Measurements from ENCODE around the gene STARD10. TPM values are rescaled to one million over a fixed set of nuclear protein-coding genes. Genes with fewer than 3 reads are reported as not detected.

The STARD10 gene
- total RNA-seq, 1 donor from 2014 or later = 38.4 TPM

DNA sequence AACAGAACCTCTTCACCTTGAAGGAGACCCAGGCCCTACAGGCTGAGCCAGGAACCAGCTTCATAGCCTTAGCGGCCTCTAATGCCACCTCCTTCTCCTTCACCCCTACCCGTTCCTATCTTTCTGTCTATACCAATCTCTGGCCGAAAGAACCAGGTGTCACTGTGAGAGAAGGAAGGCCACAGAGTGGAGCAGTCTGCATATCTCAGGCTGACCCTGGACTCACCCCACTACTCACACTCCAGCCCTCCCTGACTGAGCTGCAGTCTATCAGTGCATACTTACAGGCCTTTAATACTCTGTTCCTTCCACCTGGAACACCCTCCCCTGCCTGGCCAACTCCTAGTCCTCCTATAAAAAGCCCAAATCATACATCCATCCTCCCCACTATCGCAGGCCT lies 74.3 kb downstream of the STARD10 start:
- no peaks in the 10 kb centered on the region for H3K9me3 ChIP-seq (ENCODE audit: insufficient read depth, low read depth, low read length)
- no peak overlapping the region for H3K27ac ChIP-seq (ENCODE audit: low read depth, low read length)
- peaks cover 2% of the 10 kb centered on the region for H3K36me3 ChIP-seq (ENCODE audit: insufficient read depth, low read length)
- peaks cover 67% of the 10 kb centered on the region for H4K20me1 ChIP-seq (ENCODE audit: insufficient read depth, low read length)
- H3K4me1 Mint-ChIP-seq (ENCODE audit: low read depth, unreplicated experiment) = peaks cover 34% of the 10 kb centered on the region
- DNase-seq (ENCODE audit: low read depth) = no peak
- TF ChIP-seq, protein P1, sequence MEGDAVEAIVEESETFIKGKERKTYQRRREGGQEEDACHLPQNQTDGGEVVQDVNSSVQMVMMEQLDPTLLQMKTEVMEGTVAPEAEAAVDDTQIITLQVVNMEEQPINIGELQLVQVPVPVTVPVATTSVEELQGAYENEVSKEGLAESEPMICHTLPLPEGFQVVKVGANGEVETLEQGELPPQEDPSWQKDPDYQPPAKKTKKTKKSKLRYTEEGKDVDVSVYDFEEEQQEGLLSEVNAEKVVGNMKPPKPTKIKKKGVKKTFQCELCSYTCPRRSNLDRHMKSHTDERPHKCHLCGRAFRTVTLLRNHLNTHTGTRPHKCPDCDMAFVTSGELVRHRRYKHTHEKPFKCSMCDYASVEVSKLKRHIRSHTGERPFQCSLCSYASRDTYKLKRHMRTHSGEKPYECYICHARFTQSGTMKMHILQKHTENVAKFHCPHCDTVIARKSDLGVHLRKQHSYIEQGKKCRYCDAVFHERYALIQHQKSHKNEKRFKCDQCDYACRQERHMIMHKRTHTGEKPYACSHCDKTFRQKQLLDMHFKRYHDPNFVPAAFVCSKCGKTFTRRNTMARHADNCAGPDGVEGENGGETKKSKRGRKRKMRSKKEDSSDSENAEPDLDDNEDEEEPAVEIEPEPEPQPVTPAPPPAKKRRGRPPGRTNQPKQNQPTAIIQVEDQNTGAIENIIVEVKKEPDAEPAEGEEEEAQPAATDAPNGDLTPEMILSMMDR (IDR thresholded peaks at IDR 0.05; ENCODE audit: insufficient read depth, low read depth, low read length) = no peak
- TF ChIP-seq EZH2 (IDR thresholded peaks at IDR 0.05; ENCODE audit: insufficient read depth, low read length) = no peak
- H3K9ac ChIP-seq (ENCODE audit: low read length) = peak overlapping the region; percentile 22
- H2AFZ ChIP-seq (ENCODE audit: low read depth, low read length) = no peak overlapping the region
- H3K4me2 ChIP-seq (ENCODE audit: low read length) = peak overlapping the region; percentile 92
- no peak overlapping the region for H3K27ac Mint-ChIP-seq (ENCODE audit: unreplicated experiment)
- H3K27me3 Mint-ChIP-seq (ENCODE audit: low read depth, unreplicated experiment) = peaks cover 2% of the 10 kb centered on the region
- no peak for FAIRE-seq
- peaks cover 7% of the 10 kb centered on the region for H3K36me3 Mint-ChIP-seq (ENCODE audit: low read depth, unreplicated experiment)
- H3K27me3 ChIP-seq (ENCODE audit: insufficient read depth, low read length) = no peaks in the 10 kb centered on the region
- no peak overlapping the region for H3K4me3 Mint-ChIP-seq (ENCODE audit: unreplicated experiment)
- H3K4me3 ChIP-seq (ENCODE audit: insufficient read depth, low read depth, low read length) = no peak overlapping the region
- H3K9me3 Mint-ChIP-seq (ENCODE audit: unreplicated experiment) = no peaks in the 10 kb centered on the region
- peaks cover 33% of the 10 kb centered on the region for H3K4me1 ChIP-seq (ENCODE audit: insufficient read depth, low read length)
- H3K79me2 ChIP-seq (ENCODE audit: insufficient read depth, low read length) = peaks cover 78% of the 10 kb centered on the region

DNA sequence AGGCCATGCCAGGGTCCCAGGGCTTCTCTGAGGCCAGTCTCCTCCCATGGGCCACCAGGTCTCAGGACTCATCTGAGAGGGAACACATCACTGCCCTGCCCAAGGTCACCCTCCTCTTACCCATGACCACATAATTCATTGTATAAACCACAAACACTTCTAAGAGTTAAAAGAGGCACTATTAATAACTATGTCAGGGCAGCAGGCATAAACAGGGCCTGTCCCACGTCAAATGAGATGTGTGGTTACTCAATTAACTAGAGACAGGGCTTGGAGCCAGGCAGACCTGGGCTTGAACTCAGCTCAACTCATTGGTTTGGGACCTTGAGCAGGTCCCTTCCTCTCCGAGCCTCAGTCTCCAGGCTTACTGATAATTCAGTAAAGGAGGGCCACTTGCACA lies 74.7 kb downstream of the STARD10 start:
- H3K4me2 ChIP-seq (ENCODE audit: low read length) = no peak overlapping the region
- peak overlapping the region; percentile 22 for H3K9ac ChIP-seq (ENCODE audit: low read length)
- H3K27ac ChIP-seq (ENCODE audit: low read depth, low read length) = no peak overlapping the region
- peaks cover 2% of the 10 kb centered on the region for H3K36me3 ChIP-seq (ENCODE audit: insufficient read depth, low read length)
- peak; percentile 46 for DNase-seq (ENCODE audit: low read depth)
- peaks cover 71% of the 10 kb centered on the region for H4K20me1 ChIP-seq (ENCODE audit: insufficient read depth, low read length)
- Mint-ChIP-seq H3K4me3 (ENCODE audit: unreplicated experiment) (no peak overlapping the region), H3K9me3 (ENCODE audit: unreplicated experiment) (no peaks in the 10 kb centered on the region), H3K36me3 (ENCODE audit: low read depth, unreplicated experiment) (peaks cover 7% of the 10 kb centered on the region), H3K4me1 (ENCODE audit: low read depth, unreplicated experiment) (peaks cover 32% of the 10 kb centered on the region), H3K27me3 (ENCODE audit: low read depth, unreplicated experiment) (peaks cover 2% of the 10 kb centered on the region), H3K27ac (ENCODE audit: unreplicated experiment) (no peak overlapping the region)
- peaks cover 33% of the 10 kb centered on the region for H3K4me1 ChIP-seq (ENCODE audit: insufficient read depth, low read length)
- no peak for FAIRE-seq
- H3K79me2 ChIP-seq (ENCODE audit: insufficient read depth, low read length) = peaks cover 76% of the 10 kb centered on the region
- no peak overlapping the region for H2AFZ ChIP-seq (ENCODE audit: low read depth, low read length)
- H3K4me3 ChIP-seq (ENCODE audit: insufficient read depth, low read depth, low read length) = no peak overlapping the region
- no peak for TF ChIP-seq EZH2 (IDR thresholded peaks at IDR 0.05; ENCODE audit: insufficient read depth, low read length)
- TF ChIP-seq, protein P1 (IDR thresholded peaks at IDR 0.05; ENCODE audit: insufficient read depth, low read depth, low read length) = no peak
- H3K9me3 ChIP-seq (ENCODE audit: insufficient read depth, low read depth, low read length) = no peaks in the 10 kb centered on the region
- H3K27me3 ChIP-seq (ENCODE audit: insufficient read depth, low read length) = no peaks in the 10 kb centered on the region

DNA sequence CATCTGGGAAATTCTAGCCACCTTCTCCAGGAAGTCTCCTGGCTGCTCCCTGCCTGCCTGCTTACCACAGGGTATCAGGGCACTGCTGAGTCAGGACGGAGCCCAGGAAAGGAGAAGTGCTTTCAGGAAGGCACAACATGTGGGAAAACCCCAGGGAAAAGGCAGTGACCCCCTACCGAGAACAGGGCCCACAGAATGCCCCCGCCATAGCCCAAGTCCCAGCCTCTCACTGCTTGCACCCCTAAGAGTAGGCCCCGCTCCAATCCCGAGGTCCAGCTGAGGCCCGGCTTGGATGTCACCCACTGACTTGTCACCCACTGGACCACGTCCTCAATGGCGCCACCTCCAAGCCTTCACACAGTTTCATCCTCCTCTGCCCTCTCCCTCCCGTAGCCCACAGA lies 75.7 kb downstream of the STARD10 start:
- peaks cover 66% of the 10 kb centered on the region for H3K79me2 ChIP-seq (ENCODE audit: insufficient read depth, low read length)
- no peaks in the 10 kb centered on the region for H3K27me3 ChIP-seq (ENCODE audit: insufficient read depth, low read length)
- no peak overlapping the region for H3K4me3 ChIP-seq (ENCODE audit: insufficient read depth, low read depth, low read length)
- no peak for DNase-seq (ENCODE audit: low read depth)
- H3K9ac ChIP-seq (ENCODE audit: low read length) = no peak overlapping the region
- H3K4me3 Mint-ChIP-seq (ENCODE audit: unreplicated experiment) = no peak overlapping the region
- H4K20me1 ChIP-seq (ENCODE audit: insufficient read depth, low read length) = peaks cover 79% of the 10 kb centered on the region
- peaks cover 33% of the 10 kb centered on the region for H3K4me1 ChIP-seq (ENCODE audit: insufficient read depth, low read length)
- H3K4me1 Mint-ChIP-seq (ENCODE audit: low read depth, unreplicated experiment) = peaks cover 26% of the 10 kb centered on the region
- no peak overlapping the region for H3K4me2 ChIP-seq (ENCODE audit: low read length)
- H3K27ac ChIP-seq (ENCODE audit: low read depth, low read length) = no peak overlapping the region
- H3K27me3 Mint-ChIP-seq (ENCODE audit: low read depth, unreplicated experiment) = peaks cover 2% of the 10 kb centered on the region
- H3K9me3 Mint-ChIP-seq (ENCODE audit: unreplicated experiment) = no peaks in the 10 kb centered on the region
- no peak overlapping the region for H3K27ac Mint-ChIP-seq (ENCODE audit: unreplicated experiment)
- H2AFZ ChIP-seq (ENCODE audit: low read depth, low read length) = no peak overlapping the region
- no peaks in the 10 kb centered on the region for H3K9me3 ChIP-seq (ENCODE audit: insufficient read depth, low read depth, low read length)
- H3K36me3 ChIP-seq (ENCODE audit: insufficient read depth, low read length) = peaks cover 2% of the 10 kb centered on the region
- TF ChIP-seq EZH2 (IDR thresholded peaks at IDR 0.05; ENCODE audit: insufficient read depth, low read length) = no peak
- TF ChIP-seq, protein P1 (IDR thresholded peaks at IDR 0.05; ENCODE audit: insufficient read depth, low read depth, low read length) = no peak
- no peak for FAIRE-seq
- H3K36me3 Mint-ChIP-seq (ENCODE audit: low read depth, unreplicated experiment) = peaks cover 7% of the 10 kb centered on the region

Measured in astrocyte (in vitro differentiated cells and primary cell).